ENCODE results near the gene TRDN.
"Not testable (repeated sequence)": the region's sequence is repeated elsewhere in the genome, so short reads cannot be mapped to it uniquely, and the experiment has no call there.

The TRDN gene

DNA sequence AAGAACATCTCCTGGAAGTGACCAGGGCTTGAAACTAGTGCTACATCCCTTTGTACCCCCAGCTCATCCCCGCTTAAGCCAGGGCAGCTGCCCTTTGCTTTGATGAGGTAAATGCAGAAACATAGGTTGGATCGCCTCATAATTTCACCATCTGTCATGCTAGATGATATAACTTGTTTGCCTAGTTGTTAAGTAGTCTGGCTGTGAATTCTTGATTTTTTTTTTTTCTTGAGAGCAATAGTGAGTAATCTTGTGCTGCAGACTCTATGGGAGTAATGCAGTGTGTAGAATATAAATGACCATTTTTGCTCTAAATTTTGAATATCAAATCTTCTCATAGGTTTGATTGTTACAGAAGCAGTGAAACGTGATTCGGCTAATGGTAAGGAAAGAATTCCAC is 4.1 kb downstream of the TRDN start:
- no peak for DNase-seq (ENCODE audit: low spot score)

DNA sequence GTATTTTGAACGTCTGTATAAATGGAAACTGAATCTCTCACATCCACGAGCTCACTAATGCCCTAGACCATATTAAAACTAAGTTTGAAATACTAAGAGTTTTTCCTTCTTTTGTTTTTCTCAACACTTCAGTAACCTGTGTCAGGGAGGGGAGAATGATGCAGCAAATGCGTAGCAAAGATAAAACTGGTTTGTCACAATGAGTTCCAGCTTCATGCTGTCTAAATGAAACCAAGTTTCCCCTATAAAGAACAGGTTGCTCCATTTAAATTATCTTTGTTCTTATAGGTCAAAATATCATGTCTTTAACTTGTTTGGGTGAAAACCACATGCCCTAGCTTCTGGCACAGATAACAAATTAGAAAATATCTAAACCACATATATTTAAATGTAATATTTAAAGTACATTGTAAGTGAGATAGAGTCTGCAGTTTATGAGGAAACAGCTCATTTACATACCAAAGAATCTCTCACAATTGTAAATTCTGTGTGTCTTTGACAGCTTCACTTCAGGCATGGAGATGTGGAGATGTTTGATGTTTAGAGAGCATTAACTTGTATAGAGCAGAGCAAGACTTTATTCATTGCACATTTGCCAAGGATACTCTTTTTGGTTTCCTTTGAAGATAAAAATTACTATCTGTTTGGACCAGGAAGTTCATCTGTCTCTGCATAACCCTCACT is 7.3 kb downstream of the TRDN start:
- DNase-seq (ENCODE audit: low spot score), result no peak

DNA sequence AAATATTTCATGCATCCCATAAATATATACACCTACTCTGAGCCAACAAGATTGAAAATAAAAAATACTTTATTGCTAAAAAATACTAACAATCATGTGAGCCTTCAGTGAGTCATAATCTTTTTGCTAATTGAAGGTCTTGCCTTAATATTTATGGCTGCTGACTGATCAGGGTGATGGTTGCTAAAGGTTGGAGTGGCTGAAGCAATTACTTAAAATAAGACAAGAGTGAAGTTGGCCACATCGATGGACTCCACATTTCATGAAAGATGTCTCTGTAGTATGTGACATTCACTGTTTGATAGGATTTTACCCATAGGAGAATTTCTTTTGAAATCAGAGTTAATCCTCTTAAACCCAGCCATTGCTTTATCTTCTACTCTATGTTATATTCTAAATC is 11.1 kb downstream of the TRDN start:
- no peak for DNase-seq (ENCODE audit: low spot score)

DNA sequence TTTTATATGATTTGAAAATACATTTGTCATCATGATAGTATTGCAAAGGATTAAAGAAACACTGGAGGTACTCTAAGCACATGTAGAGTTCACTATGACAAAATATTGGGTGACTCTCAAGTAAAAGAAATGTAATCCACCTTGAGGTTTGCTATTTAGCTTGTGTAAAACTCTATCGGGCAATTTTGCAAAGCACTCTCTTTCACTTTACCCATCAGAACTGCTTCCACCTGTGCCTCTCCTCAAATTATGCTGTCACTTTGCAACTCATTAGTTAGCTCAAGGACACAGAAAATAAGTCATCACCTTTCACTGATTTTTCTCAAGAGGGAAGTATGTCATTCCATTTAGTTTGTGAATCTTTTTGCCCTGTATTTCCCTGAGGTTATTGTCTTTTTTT is 14.0 kb downstream of the TRDN start:
- no peak for DNase-seq (ENCODE audit: low spot score)

DNA sequence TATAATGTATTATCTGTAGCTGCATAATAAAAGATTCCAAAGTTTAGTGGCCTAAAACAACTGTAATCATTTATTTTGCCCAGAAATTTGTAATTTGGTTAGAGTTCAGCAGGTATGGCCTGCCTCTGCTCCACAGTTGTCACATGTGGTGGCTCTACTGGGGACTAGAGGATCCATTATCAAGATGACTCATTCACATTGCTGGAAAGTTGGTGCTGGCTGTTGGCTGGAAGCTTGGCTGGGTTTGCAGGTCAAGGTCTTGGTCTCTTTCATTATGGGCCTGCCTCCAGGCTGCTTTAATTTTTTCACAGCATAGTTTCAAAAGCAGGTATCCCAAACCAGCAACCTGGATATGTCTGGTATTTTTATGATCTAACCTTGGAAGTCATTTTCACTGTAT is 17.6 kb downstream of the TRDN start:
- DNase-seq (ENCODE audit: low spot score), result no peak

DNA sequence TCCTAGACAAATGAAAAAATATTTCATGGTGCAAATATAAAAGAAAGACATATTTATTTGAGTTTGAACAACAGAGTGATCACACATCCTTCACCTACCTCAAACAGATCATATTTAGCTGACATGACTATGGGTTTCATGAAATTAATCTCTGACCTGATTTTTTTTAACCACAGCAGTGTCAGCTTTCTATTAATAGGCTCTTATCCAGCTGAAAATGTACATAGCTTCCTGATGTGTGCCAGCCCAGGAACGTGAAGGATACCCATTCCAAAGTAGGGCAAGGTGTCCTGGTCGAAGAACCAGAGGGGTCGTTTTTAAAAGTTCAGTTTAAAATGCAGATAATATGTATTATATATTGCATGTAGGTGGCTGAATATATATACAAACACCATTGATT is 19.8 kb downstream of the TRDN start:
- DNase-seq (ENCODE audit: low spot score), result no peak

DNA sequence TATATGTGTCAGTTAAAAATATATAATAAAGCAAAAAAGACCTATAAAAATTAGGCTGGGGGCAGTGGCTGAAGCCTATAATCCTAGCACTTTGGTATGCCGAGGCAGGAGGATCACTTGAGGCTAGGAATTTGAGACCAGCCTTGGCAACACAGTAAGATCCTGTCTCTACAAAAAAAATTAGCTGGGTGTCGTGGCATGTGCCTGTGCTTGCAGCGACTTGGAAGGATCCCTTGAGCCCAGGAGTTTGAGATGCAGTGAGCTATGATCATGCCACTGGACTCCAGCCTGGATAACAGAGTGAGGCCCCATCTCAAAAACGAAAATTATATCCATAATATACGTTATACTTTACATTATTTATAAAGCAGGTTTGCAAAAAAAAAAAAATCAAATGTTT is 20.7 kb downstream of the TRDN start:
- no peak for DNase-seq (ENCODE audit: low spot score)

DNA sequence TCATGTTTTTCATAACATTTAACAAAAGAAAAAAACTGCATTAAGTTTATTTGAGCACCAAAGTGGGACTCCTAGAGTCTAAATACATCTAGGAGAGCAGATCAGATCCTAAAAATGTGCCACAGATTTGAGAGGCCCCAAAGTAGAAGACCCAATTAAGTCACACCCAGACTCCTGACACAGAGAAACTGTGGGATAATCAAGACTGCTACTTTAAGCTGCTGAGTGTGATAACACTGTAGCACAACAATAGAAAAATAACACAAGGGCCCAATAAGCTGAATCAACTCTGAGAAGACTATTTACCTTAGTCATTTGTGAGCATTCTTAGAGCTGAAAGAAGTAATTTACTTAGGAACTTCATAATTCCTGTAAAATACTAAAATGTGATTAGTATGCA is 26.0 kb downstream of the TRDN start:
- no peak for DNase-seq (ENCODE audit: low spot score)

DNA sequence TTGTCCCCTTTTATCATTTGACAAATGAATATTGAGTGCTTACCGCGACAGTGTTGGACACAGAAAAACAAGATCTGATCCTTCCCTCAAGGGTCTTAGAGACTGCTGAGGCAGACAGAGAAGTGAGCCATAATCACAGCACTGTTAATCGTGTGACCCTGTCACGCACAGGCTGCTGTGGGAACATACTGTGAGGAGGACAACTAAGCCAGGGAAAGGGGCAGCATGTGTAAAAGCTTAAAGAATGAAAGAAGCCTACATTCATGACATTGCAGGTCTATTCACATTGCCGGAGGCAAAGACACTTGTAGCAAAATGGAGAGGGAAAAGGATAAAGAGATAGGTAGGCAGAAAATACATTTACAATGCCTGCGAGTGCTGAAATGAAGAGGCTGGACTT is 32.7 kb downstream of the TRDN start:
- DNase-seq (ENCODE audit: low spot score), result no peak

DNA sequence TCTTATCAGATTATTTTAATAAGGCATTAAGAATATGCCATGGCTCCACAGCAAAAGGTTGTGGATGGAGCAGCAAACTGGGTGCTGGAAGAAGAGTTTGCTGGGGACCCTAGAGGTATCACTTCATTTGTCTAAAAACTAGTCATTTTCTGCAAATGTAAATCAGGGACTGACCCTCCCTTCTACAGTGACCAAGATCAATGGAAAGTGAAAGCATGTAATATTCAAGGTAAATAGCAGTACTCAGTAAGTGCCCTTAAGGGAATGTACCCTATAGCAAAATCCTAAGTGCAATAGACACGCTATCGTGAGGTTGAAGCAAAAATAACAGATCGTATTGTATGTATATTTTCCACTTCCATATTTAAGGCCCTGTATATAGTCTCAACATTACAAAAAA is 38.7 kb downstream of the TRDN start:
- no peak for DNase-seq (ENCODE audit: low spot score)

DNA sequence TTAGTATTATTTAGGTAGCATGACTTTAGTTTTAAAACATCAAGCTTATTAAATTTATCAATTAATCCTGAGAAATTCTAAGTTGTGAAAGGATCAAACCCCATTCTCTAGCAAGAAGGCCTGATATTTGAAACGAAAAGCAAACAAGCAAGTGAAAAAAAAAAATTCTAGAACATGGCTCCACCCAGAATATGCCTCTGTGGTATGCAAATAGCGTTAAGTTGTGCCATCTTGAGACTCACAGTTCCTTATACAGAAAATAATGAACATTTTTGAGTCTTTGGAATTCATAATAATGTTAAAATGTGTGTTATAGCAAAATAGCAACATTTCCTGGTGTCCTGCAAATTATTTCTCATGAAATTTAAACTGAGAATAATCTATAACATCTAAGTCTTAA is 42.0 kb downstream of the TRDN start:
- no peak for DNase-seq (ENCODE audit: low spot score)

DNA sequence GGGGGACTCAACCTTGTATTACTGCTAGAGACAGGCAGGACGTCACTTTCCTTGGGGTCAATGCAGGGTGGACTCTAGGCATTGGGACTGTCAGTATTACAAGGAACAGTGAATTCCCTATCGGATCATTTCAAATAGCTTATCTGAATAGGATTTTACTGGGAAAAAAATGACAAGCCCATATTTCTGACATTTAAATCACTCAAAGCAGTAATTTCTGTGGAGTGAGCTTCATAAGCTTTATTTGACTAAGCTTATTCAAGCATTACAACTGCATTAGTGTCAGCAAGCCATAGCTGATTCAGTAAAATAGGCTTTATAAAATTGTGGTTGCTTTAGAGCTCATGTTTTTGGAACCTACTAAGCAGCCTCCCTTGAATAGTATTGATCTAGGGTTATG is 44.3 kb downstream of the TRDN start:
- DNase-seq (ENCODE audit: low spot score), result no peak

DNA sequence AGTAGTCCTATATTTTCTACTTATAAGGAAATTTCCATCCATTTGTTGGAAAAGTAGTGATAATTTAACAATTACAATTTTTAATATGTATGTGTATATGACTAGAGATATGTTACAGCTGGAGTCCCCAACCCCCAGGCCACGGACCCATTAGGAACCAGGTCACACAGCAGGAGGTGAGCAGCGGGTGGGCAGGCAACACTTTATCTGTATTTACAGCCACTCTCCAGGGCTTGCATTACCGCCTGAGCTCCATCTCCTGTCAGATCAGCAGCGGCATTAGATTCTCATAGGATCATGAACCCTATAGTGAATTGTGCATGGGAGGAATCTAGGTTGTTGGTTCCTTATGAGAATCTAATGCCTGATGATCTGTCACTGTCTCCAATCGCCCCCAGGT is 46.8 kb downstream of the TRDN start:
- no peak for DNase-seq (ENCODE audit: low spot score)

DNA sequence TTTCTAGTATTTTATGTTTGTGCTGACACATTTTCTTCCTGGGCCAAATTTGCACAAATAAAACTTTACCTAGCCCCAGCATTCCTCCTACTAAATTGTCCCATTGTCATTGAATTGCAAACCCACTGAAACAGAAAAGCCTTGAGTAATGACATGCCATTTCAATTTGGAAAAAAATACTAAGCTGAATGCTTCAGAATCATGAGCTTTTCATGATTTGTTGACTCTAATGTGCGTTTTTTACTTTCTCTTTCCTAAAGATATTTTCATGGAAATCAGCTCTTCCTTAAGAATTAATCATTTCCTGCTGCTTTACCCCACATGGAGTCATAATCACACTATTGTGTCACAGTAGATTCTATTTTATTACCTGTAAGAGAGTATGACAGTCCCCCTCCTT is 47.4 kb downstream of the TRDN start:
- DNase-seq (ENCODE audit: low spot score), result no peak

DNA sequence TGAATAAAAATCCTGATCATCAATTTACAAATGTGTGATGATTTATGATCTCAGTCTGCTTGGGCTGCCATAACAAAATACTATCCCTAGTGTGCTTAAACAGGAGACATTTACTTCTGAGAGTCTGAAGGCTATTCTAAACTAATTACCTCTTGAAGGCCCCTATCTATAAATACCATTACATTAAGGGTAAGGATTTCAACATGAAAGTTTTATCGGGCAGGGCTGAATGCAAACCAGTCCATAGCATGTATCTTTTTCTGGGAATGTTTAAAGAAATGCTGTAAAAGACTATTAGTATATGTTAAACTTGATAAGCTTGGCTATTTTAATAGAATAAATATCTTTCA is 48.2 kb downstream of the TRDN start:
- no peak for DNase-seq (ENCODE audit: low spot score)

DNA sequence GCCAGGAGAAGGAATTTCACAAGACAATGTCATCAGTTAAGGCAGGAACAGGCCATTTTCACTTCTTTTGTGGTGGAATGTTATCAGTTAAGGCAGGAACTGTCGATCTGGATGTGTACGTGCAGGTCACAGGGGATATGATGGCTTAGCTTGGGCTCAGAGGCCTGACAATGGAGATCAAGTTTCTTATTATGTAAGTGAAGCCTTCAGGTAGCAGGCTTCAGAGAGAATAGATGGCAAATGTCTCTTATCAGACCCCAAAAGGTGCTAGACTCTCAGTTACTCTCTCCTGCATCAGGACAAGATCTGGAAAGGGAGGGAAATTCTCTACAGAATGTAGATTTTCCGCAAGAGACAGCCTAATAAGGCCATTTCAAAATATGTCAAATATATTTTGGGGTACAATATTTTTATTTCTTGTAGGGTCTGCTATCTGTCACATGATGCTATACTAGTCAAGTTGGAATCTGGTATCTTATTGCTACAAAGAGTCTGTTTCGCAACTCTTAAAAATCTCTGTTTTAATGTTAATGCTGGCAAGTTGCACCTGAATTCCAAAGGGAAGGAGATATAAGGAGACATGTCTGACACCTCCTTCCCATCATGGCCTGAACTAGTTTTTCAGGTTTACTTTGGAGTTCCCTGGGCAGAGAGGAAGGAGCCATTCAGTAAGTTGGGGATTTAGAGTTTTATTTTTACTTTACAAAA is 48.8 kb downstream of the TRDN start:
- DNase-seq (ENCODE audit: low spot score), result no peak

DNA sequence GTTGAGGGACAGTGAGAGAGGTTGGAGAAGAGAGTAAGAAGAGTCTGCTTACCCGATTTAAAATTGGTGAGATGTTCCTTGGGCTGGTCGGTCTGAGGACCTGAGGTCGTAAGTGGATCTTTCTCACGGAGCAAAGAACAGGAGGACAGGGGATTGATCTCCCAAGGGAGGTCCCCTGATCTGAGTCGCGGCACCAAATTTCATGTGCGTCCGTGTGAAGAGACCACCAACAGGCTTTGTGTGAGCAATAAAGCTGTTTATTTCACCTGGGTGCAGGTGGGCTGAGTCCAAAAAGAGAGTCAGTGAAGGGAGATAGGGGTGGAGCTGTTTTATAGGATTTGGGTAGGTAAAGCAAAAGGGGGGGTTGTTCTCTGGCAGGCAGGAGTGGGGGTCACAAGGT is 49.3 kb downstream of the TRDN start:
- DNase-seq (ENCODE audit: low spot score), result not testable (repeated sequence)

DNA sequence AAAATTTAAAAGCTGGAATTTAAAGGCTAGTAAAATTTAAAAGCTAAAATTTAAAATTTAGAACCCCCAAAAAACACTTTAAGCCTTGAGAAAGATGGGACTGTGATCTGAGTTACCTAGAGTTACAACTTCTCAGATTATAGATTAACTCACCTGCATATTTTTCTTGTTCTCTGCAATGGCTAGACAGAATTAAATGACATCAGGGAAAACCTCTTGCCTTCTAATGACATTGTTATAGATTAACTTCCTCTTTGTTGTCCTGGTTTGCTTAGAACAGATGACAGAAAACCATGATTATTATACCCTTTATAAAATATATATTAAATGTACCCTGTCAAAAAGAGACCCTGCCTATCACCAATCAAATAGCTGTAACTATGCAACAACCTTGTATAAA is 56.4 kb downstream of the TRDN start:
- DNase-seq (ENCODE audit: low spot score), result no peak

DNA sequence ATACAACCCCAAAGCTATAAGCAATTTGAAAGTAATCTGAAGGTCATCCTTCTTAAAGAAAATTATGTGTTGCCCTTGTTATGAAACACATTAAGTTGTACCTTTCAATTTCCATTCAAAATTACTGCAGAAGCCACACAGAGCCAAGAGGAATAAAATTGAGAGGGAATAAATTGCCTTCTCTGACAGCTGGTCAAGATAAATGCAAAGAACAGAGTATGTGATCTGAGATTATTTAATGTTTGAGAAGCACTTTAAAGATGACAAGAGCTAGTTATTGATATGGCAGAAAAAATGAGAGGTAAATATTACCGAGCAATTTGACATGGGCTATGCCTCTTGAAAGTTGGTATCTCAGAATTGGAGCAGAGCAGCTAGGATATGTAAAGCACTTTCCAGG is 61.6 kb downstream of the TRDN start:
- no peak for DNase-seq (ENCODE audit: low spot score)

DNA sequence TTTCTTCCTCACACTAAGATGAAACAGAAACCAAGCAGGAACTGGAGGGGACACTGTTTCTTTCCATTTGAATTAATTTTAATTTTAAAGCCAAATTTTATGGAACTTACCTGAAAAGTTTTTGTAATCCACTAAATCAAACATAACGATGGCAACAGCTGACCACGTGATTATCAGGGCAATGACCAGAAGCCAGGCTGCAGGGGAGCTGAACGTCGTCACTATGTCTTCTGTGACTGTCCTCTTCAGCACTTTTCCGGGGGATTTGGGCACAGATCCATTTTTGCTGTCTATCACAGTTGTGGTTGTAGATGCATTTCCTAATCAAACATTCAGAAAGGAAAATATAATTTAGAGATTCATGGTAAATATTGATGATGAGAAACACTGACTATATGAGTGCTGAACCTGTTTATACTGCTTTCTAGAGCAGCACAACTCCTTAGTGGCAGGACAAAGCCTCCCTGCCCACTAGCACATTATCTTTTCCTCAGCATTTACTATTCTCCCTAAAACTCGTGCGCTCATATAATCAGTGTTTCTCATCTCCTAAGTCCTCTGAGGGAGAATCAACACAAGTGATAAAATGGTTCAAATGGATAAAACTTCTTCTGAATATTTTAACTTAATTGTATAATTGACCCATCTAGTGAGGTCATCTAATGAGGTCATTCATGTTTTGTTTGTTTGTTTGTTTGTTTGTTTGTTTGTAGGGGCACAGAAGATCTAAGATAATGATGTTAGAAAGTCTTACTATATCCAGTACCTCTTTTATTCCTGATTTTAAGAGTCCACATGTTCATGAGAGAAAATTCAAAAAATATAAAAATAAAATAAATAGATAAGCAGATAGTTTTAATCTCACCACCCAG is 65.7 kb downstream of the TRDN start:
- no peak for DNase-seq (ENCODE audit: low spot score)

DNA sequence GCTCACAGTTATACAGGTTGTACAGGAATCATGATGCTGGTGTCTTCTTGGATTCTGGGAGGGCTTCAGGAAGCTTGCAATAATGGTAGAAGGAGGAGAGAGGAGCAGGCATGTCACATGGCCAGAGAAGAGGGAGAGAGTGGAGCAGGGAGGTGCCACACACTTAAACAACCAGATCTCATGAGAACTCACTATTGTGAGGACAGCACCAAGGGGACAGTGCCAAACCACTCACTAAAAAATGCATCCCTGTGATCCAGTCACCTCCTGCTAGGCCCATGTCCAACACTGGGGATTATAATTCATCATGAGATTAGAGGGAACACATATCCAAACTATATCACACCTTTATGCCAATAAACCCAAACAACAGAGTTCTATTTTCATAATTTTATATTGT is 67.2 kb downstream of the TRDN start:
- DNase-seq (ENCODE audit: low spot score), result no peak

DNA sequence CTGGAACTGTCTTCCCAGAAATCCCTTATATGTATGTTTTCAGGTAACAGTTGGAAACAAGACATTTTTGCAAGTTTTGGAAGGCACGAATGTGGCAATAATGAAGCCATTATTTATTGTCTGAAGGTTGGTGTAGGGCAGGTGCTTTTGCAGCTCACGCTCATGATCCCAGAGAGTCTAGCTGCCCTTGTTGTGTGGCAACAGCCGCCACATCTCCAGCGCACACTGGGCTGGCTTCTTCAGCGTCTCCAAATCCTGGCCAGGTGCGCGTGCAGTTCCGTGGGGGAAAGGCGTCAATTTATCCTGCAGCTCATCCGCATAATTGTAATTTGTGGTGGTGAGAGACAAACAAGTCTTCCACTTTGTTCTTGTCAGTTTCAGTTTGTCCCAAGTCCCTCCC is 71.2 kb downstream of the TRDN start:
- DNase-seq (ENCODE audit: low spot score), result no peak

DNA sequence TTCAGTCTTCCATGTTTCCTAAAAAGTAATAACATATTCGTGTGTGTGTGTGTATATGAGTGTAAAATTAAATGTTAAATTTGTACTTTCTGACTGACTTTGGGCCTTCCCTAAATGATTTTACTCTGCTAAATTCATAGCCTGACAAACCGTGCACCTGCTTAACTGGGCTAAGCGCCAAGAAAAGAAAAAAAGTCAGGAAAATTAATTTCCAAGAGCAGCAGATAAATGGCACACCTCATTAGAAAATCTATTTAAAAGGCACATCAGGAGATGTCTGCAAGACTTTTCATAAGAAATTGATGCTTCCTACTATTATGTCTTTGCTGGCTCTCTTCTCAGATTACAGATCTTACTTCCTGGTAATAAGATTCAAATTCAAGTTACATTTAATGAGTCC is 72.4 kb downstream of the TRDN start:
- no peak for DNase-seq (ENCODE audit: low spot score)

Measured in HuH-7 (cell line).